H9 (cell line): ENCODE measurements around the gene EGFR. TPM values are rescaled to one million over a fixed set of nuclear protein-coding genes. Genes with fewer than 3 reads are reported as not detected.

Experiments used
- DNase-seq: peaks from one replicate; pipeline ENCODE4 v3.0.0-alpha.2; 2017
- H2AFZ ChIP-seq: one replicate; pipeline ENCODE4 v1.6.1; 2013; ENCODE audit warnings: mild to moderate bottlenecking, low read length, control low read depth, moderate library complexity
- H2AK5ac ChIP-seq: 2 replicates; pipeline ENCODE4 v1.6.1; 2013; ENCODE audit warnings: low read length, control low read depth, mixed read lengths; ENCODE audit not compliant: insufficient read length
- H2BK120ac ChIP-seq: one replicate; pipeline ENCODE4 v1.6.1; 2013; ENCODE audit warnings: low read depth, mild to moderate bottlenecking, low read length, control low read depth, inconsistent platforms; ENCODE audit not compliant: poor library complexity, severe bottlenecking
- H2BK12ac ChIP-seq: 2 replicates; pipeline ENCODE4 v1.6.1; 2013; ENCODE audit warnings: low read length, control low read depth, mixed read lengths, low read depth; ENCODE audit not compliant: insufficient read length
- H2BK15ac ChIP-seq: 2 replicates; pipeline ENCODE4 v1.6.1; 2013; ENCODE audit warnings: low read depth, low read length, control low read depth
- H2BK20ac ChIP-seq: one replicate; pipeline ENCODE4 v1.6.1; 2013; ENCODE audit warnings: low read depth, mild to moderate bottlenecking, low read length, control low read depth, inconsistent platforms; ENCODE audit not compliant: poor library complexity, severe bottlenecking
- H2BK5ac ChIP-seq: 2 replicates; pipeline ENCODE4 v1.6.1; 2013; ENCODE audit warnings: low read length, control low read depth, mixed read lengths; ENCODE audit not compliant: insufficient read length
- H3K14ac ChIP-seq: 2 replicates; pipeline ENCODE4 v1.6.1; 2013; ENCODE audit warnings: low read length, control low read depth; ENCODE audit not compliant: insufficient read depth
- H3K18ac ChIP-seq: 2 replicates; pipeline ENCODE4 v1.6.1; 2013; ENCODE audit warnings: low read depth, mild to moderate bottlenecking, mixed read lengths, low read length, control low read depth; ENCODE audit not compliant: insufficient read length
- H3K23ac ChIP-seq: 2 replicates; pipeline ENCODE4 v1.6.1; 2013; ENCODE audit warnings: low read length, control low read depth, mixed read lengths, low read depth; ENCODE audit not compliant: insufficient read length
- H3K23me2 ChIP-seq: 2 replicates; pipeline ENCODE4 v1.6.1; 2013; ENCODE audit warnings: low read depth, mild to moderate bottlenecking, mixed read lengths, low read length, control low read depth; ENCODE audit not compliant: insufficient read length, poor library complexity, severe bottlenecking
- H3K27ac ChIP-seq: 2 replicates; pipeline ENCODE4 v1.5.1; 2013; ENCODE audit warnings: low read length, control low read depth, mixed read lengths, low read depth; ENCODE audit not compliant: insufficient read length
- H3K27me3 ChIP-seq: 2 replicates; pipeline ENCODE4 v1.6.1; 2013; ENCODE audit warnings: low read length, control low read depth, inconsistent platforms; ENCODE audit not compliant: insufficient read depth
- H3K4ac ChIP-seq: 2 replicates; pipeline ENCODE4 v1.6.1; 2013; ENCODE audit warnings: low read depth, mild to moderate bottlenecking, control low read depth, inconsistent platforms, low read length, moderate library complexity
- H3K4me1 ChIP-seq: 2 replicates; pipeline ENCODE4 v1.6.1; 2013; ENCODE audit warnings: low read length, control low read depth, inconsistent platforms; ENCODE audit not compliant: insufficient read depth
- H3K4me2 ChIP-seq: 2 replicates; pipeline ENCODE4 v1.6.1; 2013; ENCODE audit warnings: low read length, control low read depth, mixed read lengths; ENCODE audit not compliant: insufficient read length, insufficient read depth
- H3K56ac ChIP-seq: 2 replicates; pipeline ENCODE4 v1.6.1; 2013; ENCODE audit warnings: low read depth, mild to moderate bottlenecking, mixed read lengths, low read length, control low read depth; ENCODE audit not compliant: insufficient read length
- H3K79me1 ChIP-seq: 2 replicates; pipeline ENCODE4 v1.6.1; 2013; ENCODE audit warnings: low read depth, mild to moderate bottlenecking, moderate library complexity, low read length, control low read depth, inconsistent platforms; ENCODE audit not compliant: insufficient read depth, poor library complexity, severe bottlenecking
- H3K79me2 ChIP-seq: 2 replicates; pipeline ENCODE4 v1.6.1; 2013; ENCODE audit warnings: low read length, control low read depth, inconsistent platforms; ENCODE audit not compliant: insufficient read depth
- H3K9ac ChIP-seq: 2 replicates; pipeline ENCODE4 v1.6.1; 2013; ENCODE audit warnings: low read length, control low read depth, mixed read lengths; ENCODE audit not compliant: insufficient read length; ENCODE audit errors: extremely low read depth
- H3K9me3 ChIP-seq: one replicate; pipeline ENCODE4 v1.6.1; 2013; ENCODE audit warnings: low read depth, low read length, inconsistent platforms; ENCODE audit not compliant: control insufficient read depth
- H3T11ph ChIP-seq: one replicate; pipeline ENCODE4 v1.6.1; 2013; ENCODE audit warnings: mild to moderate bottlenecking, low read length, control low read depth, inconsistent platforms
- H4K20me1 ChIP-seq: one replicate; pipeline ENCODE4 v1.6.1; 2013; ENCODE audit not compliant: control insufficient read depth, insufficient read length, insufficient read depth
- H4K5ac ChIP-seq: 2 replicates; pipeline ENCODE4 v1.6.1; 2013; ENCODE audit warnings: low read depth, mild to moderate bottlenecking, mixed read lengths, low read length, control low read depth; ENCODE audit not compliant: insufficient read length
- H4K8ac ChIP-seq: replicated peaks from 2 replicates; pipeline ENCODE4 v1.6.1; 2013; ENCODE audit warnings: low read length, control low read depth, mixed read lengths, low read depth; ENCODE audit not compliant: insufficient read length
- H4K91ac ChIP-seq: 2 replicates; pipeline ENCODE4 v1.6.1; 2013; ENCODE audit warnings: low read depth, mild to moderate bottlenecking, moderate library complexity, mixed read lengths, low read length, control low read depth; ENCODE audit not compliant: insufficient read length
- H3K27ac Mint-ChIP-seq, 3 experiments: 2 replicates in 2 of 3; 3 replicates in 1 of 3; pipeline ENCODE4 v1.8.0; 2020 to 2021; ENCODE audit warnings: mixed read lengths in 3 of 3, mild to moderate bottlenecking in 1 of 3, moderate library complexity in 1 of 3
- H3K27me3 Mint-ChIP-seq: 2 replicates; pipeline ENCODE4 v1.8.0; 2021; ENCODE audit warnings: low read depth, mild to moderate bottlenecking, moderate library complexity, mixed read lengths
- H3K36me3 Mint-ChIP-seq, 3 experiments: 2 replicates in 2 of 3; 3 replicates in 1 of 3; pipeline ENCODE4 v1.8.0; 2020 to 2021; ENCODE audit warnings: low read depth in 3 of 3, mixed read lengths in 3 of 3; ENCODE audit not compliant: insufficient read depth in 1 of 3
- H3K4me1 Mint-ChIP-seq, 2 experiments: 2 replicates each; pipeline ENCODE4 v1.8.0; 2020; ENCODE audit warnings: mixed read lengths in 2 of 2
- H3K4me3 Mint-ChIP-seq, 2 experiments: 2 replicates in 1 of 2; 3 replicates in 1 of 2; pipeline ENCODE4 v1.8.0; 2020 to 2021; ENCODE audit warnings: mild to moderate bottlenecking in 2 of 2, mixed read lengths in 2 of 2, moderate library complexity in 1 of 2
- H3K9me3 Mint-ChIP-seq, 2 experiments: 2 replicates in 1 of 2; 3 replicates in 1 of 2; pipeline ENCODE4 v1.8.0; 2020; ENCODE audit warnings: mild to moderate bottlenecking in 2 of 2, mixed read lengths in 2 of 2, moderate library complexity in 1 of 2
- CTCF ChIP-seq: fragments of 200-600 bp; sonication (generic); conservative IDR thresholded peaks from 3 replicates; pipeline ENCODE4 v1.8.0; 2021; ENCODE audit warnings: antibody characterized with exemption, mild to moderate bottlenecking
- WGBS: extraction: QIAGEN DNeasy Blood & Tissue Kit; methylation state at CpG from one replicate; pipeline ENCODE4 v1.1.7; 2013; ENCODE audit warnings: missing lambda C conversion rate, low lambda C conversion rate, mixed read lengths; ENCODE audit not compliant: insufficient read length; ENCODE audit errors: extremely low coverage; 5-methylcytosine and 5-hydroxymethylcytosine counted together
- total RNA-seq: library from RNA; stranded (reverse); gene quantifications from 2 replicates; pipeline ENCODE4 v1.2.1, GENCODE V29; 2021

Gene EGFR
- total RNA-seq, 1 experiment from 2014 or later: 3.3 TPM

GRCh38 chr7:55005241-55005851 is 13.5 kb upstream of the EGFR start:
- H3K14ac ChIP-seq: no peak overlapping the region
- TF ChIP-seq CTCF: no peak
- H3K23ac ChIP-seq: no peak overlapping the region
- H3K27ac ChIP-seq: no peak overlapping the region
- DNase-seq: peak; percentile 34
- H3K18ac ChIP-seq: no peak overlapping the region
- Mint-ChIP-seq H3K27me3 (peaks cover 14% of the 10 kb centered on the region), H3K9me3 (no peaks in the 10 kb centered on the region), H3K36me3 (no peaks in the 10 kb centered on the region), H3K4me3 (no peak overlapping the region), H3K27ac (no peak overlapping the region), H3K4me1 (0 out of 4 replicates have a peak, but pooled peaks cover 0 to 2% of the 10 kb centered on the region in 2 experiments)
- H3K79me1 ChIP-seq: no peaks in the 10 kb centered on the region
- H4K91ac ChIP-seq: no peak overlapping the region
- no peak overlapping the region for H3K9ac ChIP-seq
- H2BK20ac ChIP-seq: no peak overlapping the region
- no peak overlapping the region for H3T11ph ChIP-seq
- H2BK5ac ChIP-seq: no peak overlapping the region
- H4K8ac ChIP-seq: no peak overlapping the region
- H3K79me2 ChIP-seq: no peaks in the 10 kb centered on the region
- no peaks in the 10 kb centered on the region for H3K23me2 ChIP-seq
- no peak overlapping the region for H2BK12ac ChIP-seq
- no CpG with 5 or more reads among the region's 37 CpGs for WGBS
- H3K4ac ChIP-seq: no peak overlapping the region
- H3K4me1 ChIP-seq: no peaks in the 10 kb centered on the region
- no peak overlapping the region for H2BK15ac ChIP-seq
- no peaks in the 10 kb centered on the region for H3K27me3 ChIP-seq
- H4K5ac ChIP-seq: no peak overlapping the region
- no peak overlapping the region for H3K56ac ChIP-seq
- H2AFZ ChIP-seq: no peak overlapping the region
- no peak overlapping the region for H2AK5ac ChIP-seq
- no peak overlapping the region for H3K4me2 ChIP-seq
- no peak overlapping the region for H2BK120ac ChIP-seq
- H4K20me1 ChIP-seq: no peaks in the 10 kb centered on the region
- no peaks in the 10 kb centered on the region for H3K9me3 ChIP-seq
